ENCODE results near the gene MAD1L1. TPM values are rescaled to one million over a fixed set of nuclear protein-coding genes. Genes with fewer than 3 reads are reported as not detected.

The MAD1L1 gene
- total and polyA plus RNA-seq, 2 of the 4 experiments (the other 2 are of a cell fraction), result 29.0 to 40.9 TPM

DNA sequence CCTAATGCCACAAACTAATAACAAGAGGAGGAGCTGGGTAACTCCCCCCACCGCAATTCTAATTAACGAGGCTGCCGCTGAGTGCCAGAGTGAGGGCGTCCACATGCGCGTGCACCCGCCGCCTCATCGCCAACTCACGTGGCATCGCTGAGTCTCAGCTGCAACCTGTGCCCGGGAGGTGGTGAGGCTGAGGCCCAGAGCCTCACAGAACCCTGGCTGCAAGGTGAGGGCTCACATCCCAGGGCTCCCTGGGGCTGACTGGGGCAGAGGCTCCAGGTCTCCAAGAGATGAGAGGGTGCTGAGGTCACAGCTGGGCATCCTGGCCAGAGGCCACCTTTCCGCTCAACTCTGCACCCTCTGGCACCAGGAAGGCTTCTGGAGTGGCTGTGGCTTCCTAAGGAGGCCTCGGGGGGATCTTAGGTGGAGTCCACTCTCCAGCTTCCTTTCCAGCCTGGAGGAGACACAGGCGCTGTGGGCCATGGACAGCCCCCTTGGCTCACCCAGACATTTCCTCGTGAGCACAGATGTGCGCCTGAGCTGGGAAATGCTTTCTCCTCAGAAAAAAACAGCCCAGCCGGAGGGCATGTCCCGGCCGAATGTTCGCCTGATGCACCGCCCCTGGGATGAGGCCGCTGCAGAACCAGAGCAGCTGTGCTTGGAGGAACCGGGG, 242.6 kb downstream of the MAD1L1 start:
- Histone ChIP-seq H3K9me1 (ENCODE audit: insufficient read depth, low read length) (no peaks in the 10 kb centered on the region; the same call in 1 of the 2 replicates), H4K8ac (ENCODE audit: low read depth in 2 of 2, low read length in 2 of 2) (no peak overlapping the region), H4K91ac (ENCODE audit: insufficient read depth, low read depth, low read length) (no peak overlapping the region), H3K36me3 (ENCODE audit: control insufficient read depth, insufficient read depth, low read length) (no peaks in the 10 kb centered on the region; the same call in 1 of the 2 replicates), H2BK15ac (ENCODE audit: low read depth, low read length) (no peak overlapping the region), H3K4me2 (ENCODE audit: low read depth, low read length) (no peak overlapping the region), H3K9ac (ENCODE audit: low read depth, low read length) (no peak overlapping the region), H3K27ac (ENCODE audit: insufficient read depth, low read length) (no peak overlapping the region), H2AK5ac (ENCODE audit: low read depth, low read length) (no peak overlapping the region), H3K4ac (ENCODE audit: low read depth, low read length) (no peak overlapping the region), H2BK20ac (ENCODE audit: low read depth, low read length) (no peak overlapping the region), H3K27me3 (ENCODE audit: control insufficient read depth, insufficient read depth, low read length) (no peaks in the 10 kb centered on the region), H3K18ac (ENCODE audit: low read depth, low read length) (no peak overlapping the region), H4K20me1 (ENCODE audit: insufficient read depth, low read length) (no peaks in the 10 kb centered on the region), H2BK120ac (ENCODE audit: low read depth, low read length) (no peak overlapping the region), H3K4me3 (ENCODE audit: insufficient read depth, low read depth, low read length) (no peak overlapping the region), H2AK9ac (replicated peaks; ENCODE audit: low read depth, low read length, poor library complexity) (no peak overlapping the region), H3K4me1 (ENCODE audit: control insufficient read depth, insufficient read depth, low read length) (no peaks in the 10 kb centered on the region), H3K14ac (replicated peaks; ENCODE audit: low read depth, low read length) (no peak overlapping the region), H3K79me1 (ENCODE audit: low read depth in 1 of 2, low read length in 2 of 2) (0 out of 4 replicates have a peak, but pooled peaks cover 0 to 4% of the 10 kb centered on the region in 2 experiments), H3K23ac (ENCODE audit: low read depth, low read length) (no peak overlapping the region), H4K5ac (ENCODE audit: low read depth, low read length) (no peak overlapping the region), H3K56ac (ENCODE audit: extremely low read depth, insufficient read depth, low read length) (no peak overlapping the region), H2BK5ac (ENCODE audit: low read depth, low read length, poor library complexity, severe bottlenecking) (no peak overlapping the region), H3K9me3 (ENCODE audit: control insufficient read depth, insufficient read depth, low read length) (no peaks in the 10 kb centered on the region), H2AFZ (replicated peaks; ENCODE audit: low read length, poor library complexity) (no peak overlapping the region)
- DNase-seq, result no peak
- no TSS peak for BruUV-seq (replicated peaks)
- WGBS, 2 experiments (ENCODE audit: extremely low coverage in 2 of 2, insufficient read length in 1 of 2), result 88% methylated on average over 14 of the region's 24 CpGs; no CpG with 5 or more reads in 1 of the 2 experiments
- in situ Hi-C loops (cut with MboI; ENCODE audit: low sequenced_read_pairs), result no loop called here
- ChIA-PET CTCF (no interaction called here), POLR2A (ENCODE audit: unreplicated experiment) (no interaction called here)
- intact Hi-C loops (cut with micrococcal nuclease), result no loop called here
- dilution Hi-C loops (cut with HindIII; ENCODE audit: low sequenced_read_pairs, unreplicated experiment), result no loop called here
- ATAC-seq (ENCODE audit: low read depth), result no peak
- TF ChIP-seq CEBPB (IDR thresholded peaks at IDR 0.05; ENCODE audit: low read depth, low read length) (no peak), MAFK (IDR thresholded peaks at IDR 0.05; ENCODE audit: low read depth, low read length) (no peak), SMC3 (IDR thresholded peaks at IDR 0.05; ENCODE audit: low read depth, low read length) (no peak), CHD1 (IDR thresholded peaks at IDR 0.05; ENCODE audit: low read depth, low read length) (no peak), RCOR1 (IDR thresholded peaks at IDR 0.05; ENCODE audit: insufficient replicate concordance, low read length) (no peak), CTCF (conservative IDR thresholded peaks at IDR 0.05; ENCODE audit: low read depth, low read length) (no peak), RAD21 (IDR thresholded peaks at IDR 0.05; ENCODE audit: low read length) (no peak), MAZ (IDR thresholded peaks at IDR 0.05; ENCODE audit: borderline replicate concordance, low read depth, low read length) (no peak), BHLHE40 (IDR thresholded peaks at IDR 0.05; ENCODE audit: low read depth, low read length) (no peak), RFX5 (IDR thresholded peaks at IDR 0.05; ENCODE audit: low read depth, low read length) (no peak), MXI1 (IDR thresholded peaks at IDR 0.05; ENCODE audit: borderline replicate concordance, low read depth, low read length) (no peak), ELK1 (IDR thresholded peaks at IDR 0.05; ENCODE audit: borderline replicate concordance, low read depth, low read length) (no peak), NFE2L2 (IDR thresholded peaks at IDR 0.05; ENCODE audit: low read depth, low read length) (no peak), POLR2A (IDR thresholded peaks at IDR 0.05; ENCODE audit: low read depth, low read length) (no peak), FOS (IDR thresholded peaks at IDR 0.05; ENCODE audit: low read depth, low read length) (no peak)
- TF ChIP-seq, protein P1, sequence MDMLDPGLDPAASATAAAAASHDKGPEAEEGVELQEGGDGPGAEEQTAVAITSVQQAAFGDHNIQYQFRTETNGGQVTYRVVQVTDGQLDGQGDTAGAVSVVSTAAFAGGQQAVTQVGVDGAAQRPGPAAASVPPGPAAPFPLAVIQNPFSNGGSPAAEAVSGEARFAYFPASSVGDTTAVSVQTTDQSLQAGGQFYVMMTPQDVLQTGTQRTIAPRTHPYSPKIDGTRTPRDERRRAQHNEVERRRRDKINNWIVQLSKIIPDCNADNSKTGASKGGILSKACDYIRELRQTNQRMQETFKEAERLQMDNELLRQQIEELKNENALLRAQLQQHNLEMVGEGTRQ (IDR thresholded peaks at IDR 0.05; ENCODE audit: low read depth, low read length), result no peak
